Activated CD4-positive, alpha-beta T cell treated with anti-CD3 and anti-CD28 coated beads for 36 hours (primary cell): ENCODE results near the gene TDRD7. TPM values are rescaled to one million over a fixed set of nuclear protein-coding genes. Genes with fewer than 3 reads are reported as not detected.
A peak's percentile ranks its signal among the peaks of the same experiment; 100 is the strongest.

Experiments used
- ATAC-seq: fragments of 200-7000 bp; cut with Tn5 transposase; one replicate; pipeline ENCODE4 v1.10.0; 2021; ENCODE audit warnings: mild to moderate bottlenecking, moderate library complexity
- CTCF ChIA-PET: fragments of 350-600 bp; sonication (Branson Sonifier 250); formaldehyde crosslinking; loops from one replicate; lab custom pipeline; 2021; ENCODE audit warnings: antibody characterized with exemption; lab: Charles Lee
- POLR2A ChIA-PET: fragments of 350-600 bp; sonication (Branson Sonifier 250); formaldehyde crosslinking; loops from one replicate; lab custom pipeline; 2021; ENCODE audit warnings: antibody characterized with exemption, inconsistent platforms; lab: Charles Lee
- DNase-seq: peaks from one replicate; pipeline ENCODE4 v3.0.0-alpha.2; 2020
- H3K27ac Mint-ChIP-seq: one replicate; pipeline ENCODE4 v1.8.0; 2021; ENCODE audit warnings: mixed read lengths
- H3K27me3 Mint-ChIP-seq: one replicate; pipeline ENCODE4 v1.8.0; 2021; ENCODE audit warnings: mixed read lengths
- H3K36me3 Mint-ChIP-seq: one replicate; pipeline ENCODE4 v1.8.0; 2021; ENCODE audit warnings: low read depth, mixed read lengths
- H3K4me1 Mint-ChIP-seq: one replicate; pipeline ENCODE4 v1.8.0; 2021; ENCODE audit warnings: mixed read lengths
- H3K4me3 Mint-ChIP-seq: one replicate; pipeline ENCODE4 v1.8.0; 2021; ENCODE audit warnings: mild to moderate bottlenecking, moderate library complexity, mixed read lengths
- H3K9me3 Mint-ChIP-seq: one replicate; pipeline ENCODE4 v1.8.0; 2021; ENCODE audit warnings: low read depth, mixed read lengths
- intact Hi-C, 2 experiments: fragments of 100-400 bp; cut with DNase I in 1 of 2; cut with micrococcal nuclease in 1 of 2; formaldehyde crosslinking; loops; one replicate each; pipeline versions ENCODE4 v1.14.2 to v1.15.1; 2022 to 2024; cut with DNase I, micrococcal nuclease
- total RNA-seq, 2 experiments: library from RNA; stranded (reverse); gene quantifications; one replicate each; pipeline ENCODE4 v1.2.3, GENCODE V29; 2021

The TDRD7 gene
- total RNA-seq, 2 experiments from 2014 or later, result 9.3 TPM

- Mint-ChIP-seq H3K36me3 (no peaks in the 10 kb centered on the region), H3K27ac (no peak overlapping the region), H3K9me3 (no peaks in the 10 kb centered on the region), H3K4me1 (peaks cover 21% of the 10 kb centered on the region), H3K4me3 (no peak overlapping the region), H3K27me3 (peaks cover 33% of the 10 kb centered on the region)
- ATAC-seq (no peak), DNase-seq (no peak)
- POLR2A ChIA-PET, result no interaction called here
- CTCF ChIA-PET, result interaction anchor here (0.6 kb wide), 1 partner anchor 88 kb away, joined by 3 read pairs; no protein-coding TSS in a partner anchor
- intact Hi-C loops, result loop anchor here in 1 of 2 experiments (10.0 kb wide), 1 partner anchor 652 kb away; the partner anchor contains the start of gene ZNF782
Measured at GRCh38 chr9:97506787-97507186, 94.9 kb downstream of the TDRD7 start.

GRCh38 chr9:97507428-97507984 is 95.6 kb downstream of the TDRD7 start:
- Mint-ChIP-seq H3K27ac (no peak overlapping the region), H3K4me1 (peaks cover 18% of the 10 kb centered on the region), H3K36me3 (no peaks in the 10 kb centered on the region), H3K27me3 (peaks cover 29% of the 10 kb centered on the region), H3K4me3 (no peak overlapping the region), H3K9me3 (no peaks in the 10 kb centered on the region)
- CTCF ChIA-PET, result interaction anchor here (0.6 kb wide), 1 partner anchor 87 kb away, joined by 3 read pairs; no protein-coding TSS in a partner anchor
- POLR2A ChIA-PET, result no interaction called here
- DNase-seq (no peak), ATAC-seq (no peak)
- intact Hi-C loops, result loop anchor here in 1 of 2 experiments (10.0 kb wide), 1 partner anchor 653 kb away; the partner anchor contains the start of gene ZNF782

- POLR2A ChIA-PET, result no interaction called here
- CTCF ChIA-PET, result no interaction called here
- DNase-seq, result no peak
- no peak for ATAC-seq
- H3K4me1 Mint-ChIP-seq, result peaks cover 10% of the 10 kb centered on the region
- H3K27ac Mint-ChIP-seq, result no peak overlapping the region
- no peak overlapping the region for H3K4me3 Mint-ChIP-seq
- H3K36me3 Mint-ChIP-seq, result no peaks in the 10 kb centered on the region
- H3K27me3 Mint-ChIP-seq, result peaks cover 15% of the 10 kb centered on the region
- intact Hi-C loops, result loop anchor here in 1 of 2 experiments (10.0 kb wide), 1 partner anchor 654 kb away; the partner anchor contains the start of gene ZNF782
- no peaks in the 10 kb centered on the region for H3K9me3 Mint-ChIP-seq
Measured at GRCh38 chr9:97508852-97509251, 97.0 kb downstream of the TDRD7 start.

- intact Hi-C loops, result no loop called here
- Mint-ChIP-seq H3K36me3 (no peaks in the 10 kb centered on the region), H3K4me3 (no peak overlapping the region), H3K4me1 (peaks cover 10% of the 10 kb centered on the region), H3K27me3 (peaks cover 8% of the 10 kb centered on the region), H3K9me3 (no peaks in the 10 kb centered on the region), H3K27ac (peak overlapping the region; percentile 34)
- CTCF ChIA-PET, result interaction anchor here (0.6 to 1.9 kb wide), 5 partner anchors 10 to 104 kb away, joined by 3 to 7 read pairs (median 3); partner anchors contain the start of genes TDRD7 and TMOD1
- ATAC-seq (peak; percentile 82), DNase-seq (peak; percentile 37)
- POLR2A ChIA-PET, result interaction anchor here (0.6 to 1.1 kb wide), 3 partner anchors 9 to 202 kb away, joined by 3 to 6 read pairs (median 3); no protein-coding TSS in a partner anchor
Measured at GRCh38 chr9:97510797-97511654, 99.1 kb downstream of the TDRD7 start.

- POLR2A ChIA-PET, result interaction anchor here (0.6 to 1.1 kb wide), 3 partner anchors 10 to 203 kb away, joined by 3 to 6 read pairs (median 3); no protein-coding TSS in a partner anchor
- Mint-ChIP-seq H3K4me3 (no peak overlapping the region), H3K27ac (no peak overlapping the region), H3K36me3 (no peaks in the 10 kb centered on the region), H3K9me3 (no peaks in the 10 kb centered on the region), H3K27me3 (peaks cover 16% of the 10 kb centered on the region), H3K4me1 (peaks cover 10% of the 10 kb centered on the region)
- intact Hi-C loops, result no loop called here
- ATAC-seq (no peak), DNase-seq (no peak)
- CTCF ChIA-PET, result interaction anchor here (1.1 to 1.9 kb wide), 3 partner anchors 11 to 104 kb away, joined by 3 to 7 read pairs (median 6); partner anchors contain the start of genes TDRD7 and TMOD1
Measured at GRCh38 chr9:97511655-97512427, 99.9 kb downstream of the TDRD7 start.

GRCh38 chr9:97512966-97513560 is 101.2 kb downstream of the TDRD7 start:
- no peaks in the 10 kb centered on the region for H3K36me3 Mint-ChIP-seq
- no peak overlapping the region for H3K27ac Mint-ChIP-seq
- ATAC-seq, result no peak
- intact Hi-C loops, result no loop called here
- H3K4me1 Mint-ChIP-seq, result peaks cover 10% of the 10 kb centered on the region
- H3K9me3 Mint-ChIP-seq, result no peaks in the 10 kb centered on the region
- no peak for DNase-seq
- no peak overlapping the region for H3K4me3 Mint-ChIP-seq
- ChIA-PET CTCF (interaction anchor here (0.6 kb wide), 1 partner anchor 14 kb away, joined by 3 read pairs; no protein-coding TSS in a partner anchor), POLR2A (interaction anchor here (0.5 kb wide), 1 partner anchor 33 kb away, joined by 3 read pairs; no protein-coding TSS in a partner anchor)
- peaks cover 22% of the 10 kb centered on the region for H3K27me3 Mint-ChIP-seq

- Mint-ChIP-seq H3K9me3 (no peaks in the 10 kb centered on the region), H3K36me3 (no peaks in the 10 kb centered on the region), H3K4me3 (no peak overlapping the region), H3K4me1 (peaks cover 13% of the 10 kb centered on the region), H3K27me3 (peaks cover 30% of the 10 kb centered on the region), H3K27ac (no peak overlapping the region)
- ChIA-PET POLR2A (no interaction called here), CTCF (no interaction called here)
- DNase-seq (no peak), ATAC-seq (no peak)
- intact Hi-C loops, result no loop called here
Measured at GRCh38 chr9:97514531-97514930, 102.6 kb downstream of the TDRD7 start.

GRCh38 chr9:97515662-97516061 is 103.8 kb downstream of the TDRD7 start:
- intact Hi-C loops, result no loop called here
- Mint-ChIP-seq H3K36me3 (no peaks in the 10 kb centered on the region), H3K9me3 (no peaks in the 10 kb centered on the region), H3K27ac (no peak overlapping the region), H3K4me3 (no peak overlapping the region), H3K27me3 (peaks cover 34% of the 10 kb centered on the region), H3K4me1 (peaks cover 11% of the 10 kb centered on the region)
- ATAC-seq, result no peak
- ChIA-PET CTCF (no interaction called here), POLR2A (no interaction called here)
- no peak for DNase-seq

- CTCF ChIA-PET, result no interaction called here
Measured at GRCh38 chr9:97516111-97516510, 104.2 kb downstream of the TDRD7 start.

GRCh38 chr9:97517331-97518089 is 105.6 kb downstream of the TDRD7 start:
- H3K36me3 Mint-ChIP-seq, result no peaks in the 10 kb centered on the region
- CTCF ChIA-PET, result interaction anchor here (1.0 kb wide), 2 partner anchors 48 to 81 kb away, joined by 3 read pairs; no protein-coding TSS in a partner anchor
- H3K27ac Mint-ChIP-seq, result no peak overlapping the region
- no peaks in the 10 kb centered on the region for H3K9me3 Mint-ChIP-seq
- peaks cover 36% of the 10 kb centered on the region for H3K27me3 Mint-ChIP-seq
- H3K4me1 Mint-ChIP-seq, result peaks cover 3% of the 10 kb centered on the region
- ATAC-seq (no peak), DNase-seq (no peak)
- POLR2A ChIA-PET, result no interaction called here
- intact Hi-C loops, result no loop called here
- H3K4me3 Mint-ChIP-seq, result no peak overlapping the region

More at GRCh38 chr9:97516111-97516510, 104.2 kb downstream of the TDRD7 start:
- Mint-ChIP-seq H3K9me3 (no peaks in the 10 kb centered on the region), H3K36me3 (no peaks in the 10 kb centered on the region), H3K27me3 (peaks cover 34% of the 10 kb centered on the region), H3K4me3 (no peak overlapping the region), H3K27ac (no peak overlapping the region), H3K4me1 (peaks cover 6% of the 10 kb centered on the region)
- DNase-seq (no peak), ATAC-seq (no peak)
- intact Hi-C loops, result no loop called here
- POLR2A ChIA-PET, result no interaction called here
